Esophagus muscularis mucosa (tissue), 4 donors: ENCODE data around the gene SCN11A. TPM values are rescaled to one million over a fixed set of nuclear protein-coding genes. Genes with fewer than 3 reads are reported as not detected.

Experiments
- DNase-seq: peaks from one replicate; pipeline ENCODE4 v3.0.0-alpha.2; 2017; ENCODE audit errors: extremely low spot score
- H3K27ac ChIP-seq, 4 donors: fragments of 200-600 bp; sonication (generic); replicated peaks in 1 of 4; 1 replicate in 3 of 4; 2 replicates in 1 of 4; pipeline ENCODE4 v1.5.1; 2016 to 2019; ENCODE audit warnings: mild to moderate bottlenecking in 1 of 4
- H3K27me3 ChIP-seq, 4 donors: fragments of 200-600 bp; sonication (generic); one replicate each; pipeline versions ENCODE4 v1.5.1 to v1.6.0; 2016 to 2019
- H3K36me3 ChIP-seq, 4 donors: fragments of 200-600 bp; sonication (generic); one replicate each; pipeline ENCODE4 v1.5.1; 2016 to 2019
- H3K4me1 ChIP-seq, 4 donors: fragments of 200-600 bp; sonication (generic); one replicate each; pipeline ENCODE4 v1.5.1; 2016 to 2019
- H3K4me3 ChIP-seq, 4 donors: fragments of 200-600 bp; sonication (generic); 1 replicate in 2 of 4; 2 replicates in 2 of 4; pipeline ENCODE4 v1.5.1; 2016 to 2019; ENCODE audit warnings: mild to moderate bottlenecking in 4 of 4, moderate library complexity in 1 of 4
- H3K9me3 ChIP-seq, 4 donors: fragments of 200-600 bp; sonication (generic); 1 replicate in 3 of 4; 2 replicates in 1 of 4; pipeline ENCODE4 v1.5.1; 2016 to 2019
- EP300 ChIP-seq: sonication (generic); formaldehyde crosslinking; IDR thresholded peaks from one replicate; pipeline ENCODE4 v1.6.1; 2017; ENCODE audit warnings: antibody characterized with exemption
- POLR2A ChIP-seq: fragments of 450-650 bp; IDR thresholded peaks from one replicate; pipeline ENCODE4 v1.6.1; 2017; ENCODE audit warnings: antibody characterized with exemption, moderate library complexity, mild to moderate bottlenecking, low read depth
- POLR2AphosphoS5 ChIP-seq, 2 donors: sonication (generic); formaldehyde crosslinking; IDR thresholded peaks; one replicate each; pipeline ENCODE4 v1.6.1; 2017; ENCODE audit warnings: antibody characterized with exemption in 2 of 2
- WGBS: methylation state at CpG from one replicate; pipeline ENCODE4 v1.1.5; 2018; 5-methylcytosine and 5-hydroxymethylcytosine counted together
- intact Hi-C: fragments of 100-400 bp; cut with DNase I; formaldehyde crosslinking; loops from one replicate; pipeline ENCODE4 v1.15.1; 2023
- total RNA-seq, 4 donors: library from RNA; depleted of rRNA; stranded (reverse); fragments of >200 nt; gene quantifications; one replicate each; pipeline versions ENCODE4 v1.1.0 to v1.2.1, GENCODE V29; 2016
- TF ChIP-seq, protein P1 (sequence below), 3 experiments: fragments of 200-600 bp in 2 of 3; fragments of 450-650 bp in 1 of 3; sonication (generic) in 2 of 3; IDR thresholded peaks; one replicate each; pipeline ENCODE4 v1.5.1; 2017 to 2019; ENCODE audit warnings: antibody characterized with exemption in 3 of 3, mild to moderate bottlenecking in 2 of 3, moderate library complexity in 1 of 3

SCN11A gene
- total RNA-seq, 4 donors from 2014 or later: 0.34 to 0.99 (median 0.56) TPM

DNA sequence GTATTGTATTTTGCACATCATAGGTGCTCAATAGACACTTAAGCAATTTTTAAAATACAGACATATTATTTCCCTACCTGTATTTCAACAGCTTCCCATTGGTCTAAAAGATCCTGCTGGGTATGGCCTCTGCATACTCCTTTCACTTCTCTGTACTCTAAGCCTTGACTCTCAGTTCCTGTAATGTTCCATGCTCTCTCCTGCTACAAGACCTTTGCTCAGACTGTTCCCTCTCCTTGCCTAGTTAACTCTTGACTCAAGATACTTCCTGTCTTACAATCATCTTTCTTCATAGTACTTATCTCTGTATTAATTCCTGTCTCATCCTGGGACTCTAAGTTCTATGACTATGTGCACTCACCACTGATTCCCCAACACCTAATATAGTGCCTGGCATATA, 1.7 kb downstream of the SCN11A start:
- no peak for TF ChIP-seq POLR2AphosphoS5 (IDR thresholded peaks at IDR 0.05)
- H3K4me1 ChIP-seq: peaks cover 15 to 33% (median 29%) of the 10 kb centered on the region in 4 donors
- H3K4me3 ChIP-seq: no peak overlapping the region
- no peak for DNase-seq
- intact Hi-C loops: loop anchor here (5.0 kb wide), 1 partner anchor 57 kb away; the partner anchor contains the start of genes GORASP1 and TTC21A
- no peaks in the 10 kb centered on the region for H3K36me3 ChIP-seq
- H3K9me3 ChIP-seq: no peaks in the 10 kb centered on the region
- H3K27ac ChIP-seq: no peak overlapping the region
- H3K27me3 ChIP-seq: no peaks in the 10 kb centered on the region

DNA sequence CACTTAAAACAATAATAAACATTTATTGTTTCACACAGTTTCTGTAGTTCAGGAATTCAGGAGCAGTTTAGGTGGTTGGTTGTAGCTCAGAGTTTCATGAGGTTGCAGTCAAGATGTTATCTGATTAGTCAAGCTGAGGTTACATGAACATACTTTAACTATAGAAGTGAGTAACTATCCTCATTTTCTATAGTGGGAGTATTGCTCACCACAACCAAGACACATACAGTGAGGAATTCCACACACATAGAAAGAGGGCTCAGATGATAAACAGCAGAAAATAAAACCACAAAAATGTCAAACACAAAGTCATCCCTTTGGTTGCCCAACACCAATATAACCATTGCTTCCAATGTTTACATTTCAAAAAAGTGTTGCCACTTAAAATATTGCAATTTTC, 13.6 kb downstream of the SCN11A start:
- H3K27me3 ChIP-seq: no peaks in the 10 kb centered on the region
- peaks cover 0 to 17% (median 4%) of the 10 kb centered on the region in 4 donors for H3K9me3 ChIP-seq
- no peaks in the 10 kb centered on the region for H3K4me1 ChIP-seq
- no peaks in the 10 kb centered on the region for H3K36me3 ChIP-seq
- H3K4me3 ChIP-seq: no peak overlapping the region
- no peak for TF ChIP-seq EP300
- TF ChIP-seq POLR2AphosphoS5 (IDR thresholded peaks at IDR 0.05): no peak
- TF ChIP-seq, protein P1, sequence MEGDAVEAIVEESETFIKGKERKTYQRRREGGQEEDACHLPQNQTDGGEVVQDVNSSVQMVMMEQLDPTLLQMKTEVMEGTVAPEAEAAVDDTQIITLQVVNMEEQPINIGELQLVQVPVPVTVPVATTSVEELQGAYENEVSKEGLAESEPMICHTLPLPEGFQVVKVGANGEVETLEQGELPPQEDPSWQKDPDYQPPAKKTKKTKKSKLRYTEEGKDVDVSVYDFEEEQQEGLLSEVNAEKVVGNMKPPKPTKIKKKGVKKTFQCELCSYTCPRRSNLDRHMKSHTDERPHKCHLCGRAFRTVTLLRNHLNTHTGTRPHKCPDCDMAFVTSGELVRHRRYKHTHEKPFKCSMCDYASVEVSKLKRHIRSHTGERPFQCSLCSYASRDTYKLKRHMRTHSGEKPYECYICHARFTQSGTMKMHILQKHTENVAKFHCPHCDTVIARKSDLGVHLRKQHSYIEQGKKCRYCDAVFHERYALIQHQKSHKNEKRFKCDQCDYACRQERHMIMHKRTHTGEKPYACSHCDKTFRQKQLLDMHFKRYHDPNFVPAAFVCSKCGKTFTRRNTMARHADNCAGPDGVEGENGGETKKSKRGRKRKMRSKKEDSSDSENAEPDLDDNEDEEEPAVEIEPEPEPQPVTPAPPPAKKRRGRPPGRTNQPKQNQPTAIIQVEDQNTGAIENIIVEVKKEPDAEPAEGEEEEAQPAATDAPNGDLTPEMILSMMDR (IDR thresholded peaks at IDR 0.05): no peak
- no peak for TF ChIP-seq POLR2A
- DNase-seq: no peak
- intact Hi-C loops: no loop called here
- H3K27ac ChIP-seq: no peak overlapping the region

DNA sequence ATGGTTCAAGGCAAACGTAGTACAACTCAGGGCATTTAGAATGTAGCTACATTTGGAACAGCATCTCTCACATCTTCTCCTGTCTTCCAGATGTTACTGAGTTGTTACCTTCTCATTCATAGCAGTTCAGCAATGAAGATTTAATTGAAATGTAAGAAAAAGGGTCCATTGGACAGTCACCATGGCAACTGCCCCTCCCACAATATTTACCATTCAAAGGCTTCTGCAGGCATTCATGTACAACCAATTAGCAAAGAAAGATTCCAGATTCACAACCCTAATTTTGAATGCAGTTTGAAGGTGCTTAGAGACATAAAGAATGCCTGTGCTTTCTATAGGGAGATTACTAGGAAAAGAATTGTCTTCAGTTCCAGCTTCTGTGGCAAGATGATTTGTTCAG, 22.2 kb downstream of the SCN11A start:
- Histone ChIP-seq H3K36me3 (no peaks in the 10 kb centered on the region), H3K4me3 (no peak overlapping the region), H3K9me3 (no peaks in the 10 kb centered on the region), H3K27me3 (no peaks in the 10 kb centered on the region), H3K27ac (no peak overlapping the region), H3K4me1 (no peaks in the 10 kb centered on the region)
- 84% methylated on average over 1 of the region's 1 CpG for WGBS
- intact Hi-C loops: no loop called here
- DNase-seq: no peak
- TF ChIP-seq POLR2AphosphoS5 (IDR thresholded peaks at IDR 0.05): no peak
- no peak for TF ChIP-seq POLR2A
- TF ChIP-seq, protein P1 (IDR thresholded peaks at IDR 0.05): no peak
- TF ChIP-seq EP300: no peak

DNA sequence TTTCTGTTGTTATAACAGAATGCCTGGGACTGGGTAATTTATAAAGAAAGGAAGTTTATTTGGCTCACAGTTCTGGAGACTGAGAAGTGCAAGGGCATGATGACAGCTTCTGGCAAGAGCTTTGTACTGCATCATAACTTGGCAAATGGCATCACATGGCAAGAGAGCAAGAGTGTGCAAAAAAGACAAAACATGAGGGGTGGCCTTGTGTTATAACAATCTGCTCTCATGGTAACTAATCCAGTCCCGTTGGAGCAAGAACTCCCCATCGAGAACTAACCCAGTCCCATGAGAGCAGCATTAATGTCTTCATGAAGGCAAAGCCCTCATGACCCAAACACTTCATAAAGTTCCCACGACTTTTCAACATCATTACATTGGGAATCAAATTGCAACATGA, 23.2 kb downstream of the SCN11A start:
- no peaks in the 10 kb centered on the region for H3K4me1 ChIP-seq
- H3K27ac ChIP-seq: no peak overlapping the region
- H3K4me3 ChIP-seq: no peak overlapping the region
- intact Hi-C loops: no loop called here
- TF ChIP-seq POLR2A (no peak), POLR2AphosphoS5 (IDR thresholded peaks at IDR 0.05) (no peak), EP300 (no peak)
- TF ChIP-seq, protein P1 (IDR thresholded peaks at IDR 0.05): no peak
- no peaks in the 10 kb centered on the region for H3K9me3 ChIP-seq
- no peak for DNase-seq
- no peaks in the 10 kb centered on the region for H3K36me3 ChIP-seq
- WGBS: 81% methylated on average over 3 of the region's 3 CpGs
- no peaks in the 10 kb centered on the region for H3K27me3 ChIP-seq

DNA sequence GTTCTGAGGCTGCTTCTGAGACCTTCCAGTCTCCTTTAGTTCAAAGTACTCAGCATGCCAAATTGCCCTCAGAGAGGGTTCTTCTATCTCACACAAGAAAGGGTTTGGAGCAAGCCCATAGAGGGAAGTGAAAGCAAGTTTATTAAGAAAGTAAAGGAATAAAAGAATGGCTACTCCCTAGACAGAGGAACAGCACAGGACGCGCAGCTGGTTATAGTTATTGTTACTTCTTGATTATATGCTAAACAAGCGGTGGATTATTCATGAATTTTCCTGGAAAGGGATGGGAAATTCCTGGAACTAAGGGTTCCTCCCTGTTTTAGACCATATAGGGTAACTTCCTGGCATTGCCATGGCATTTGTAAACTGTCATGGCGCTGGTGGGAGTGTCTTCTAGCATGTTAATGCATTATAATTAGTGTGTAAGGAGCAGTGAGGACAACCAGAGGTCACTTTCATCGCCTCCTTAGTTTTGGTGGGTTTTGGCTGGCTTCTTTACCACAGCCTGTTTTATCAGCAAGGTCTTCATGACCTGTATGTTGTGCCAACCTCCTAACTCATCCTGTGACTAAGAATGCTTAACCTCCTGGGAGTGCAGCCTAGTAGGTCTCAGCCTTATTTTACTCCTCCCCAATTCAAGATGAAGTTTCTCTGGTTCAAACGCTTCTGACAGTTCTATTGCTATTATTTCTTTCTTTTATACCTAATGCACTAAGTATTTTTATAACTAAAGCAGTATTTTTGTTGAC, 26.3 kb downstream of the SCN11A start:
- DNase-seq: no peak
- H3K4me3 ChIP-seq: no peak overlapping the region
- H3K27me3 ChIP-seq: no peaks in the 10 kb centered on the region
- H3K9me3 ChIP-seq: no peaks in the 10 kb centered on the region
- intact Hi-C loops: no loop called here
- WGBS: 70% methylated on average over 6 of the region's 6 CpGs
- no peaks in the 10 kb centered on the region for H3K4me1 ChIP-seq
- H3K27ac ChIP-seq: no peak overlapping the region
- no peaks in the 10 kb centered on the region for H3K36me3 ChIP-seq
- TF ChIP-seq POLR2A (no peak), POLR2AphosphoS5 (IDR thresholded peaks at IDR 0.05) (no peak), EP300 (no peak)
- TF ChIP-seq, protein P1 (IDR thresholded peaks at IDR 0.05): no peak
